HG03159 (cell line): ENCODE measurements around the gene IFIH1.

ENCODE experiments used
- ATAC-seq: cut with Tn5 transposase; IDR thresholded peaks from one replicate; pipeline ENCODE4 v1.9.1; 2021; ENCODE audit warnings: mild to moderate bottlenecking, moderate library complexity; ENCODE audit not compliant: unreplicated experiment

The IFIH1 gene

GRCh38 chr2:162318328-162319180 lies at the start of gene IFIH1:
Gene IFIH1, minus strand, starts transcription at chr2:162318684. Its CDS starts 377 bp downstream, at chr2:162318307.
- peak; percentile 82 for ATAC-seq

GRCh38 chr2:162365392-162365791 lies 46.9 kb upstream of the IFIH1 start:
- no peak for ATAC-seq

GRCh38 chr2:162344617-162344950 lies 26.1 kb upstream of the IFIH1 start:
- ATAC-seq = no peak

- peak; percentile 99 for ATAC-seq
Measured at GRCh38 chr2:162343824-162344616, 25.5 kb upstream of the IFIH1 start, which contains the start of gene GCA. Gene GCA, plus strand, starts transcription at chr2:162344132. Its CDS starts 117 bp downstream, at chr2:162344249.

GRCh38 chr2:162343492-162343823 lies 25.0 kb upstream of the IFIH1 start:
- no peak for ATAC-seq

GRCh38 chr2:162342841-162343240 lies 24.4 kb upstream of the IFIH1 start:
- no peak for ATAC-seq

GRCh38 chr2:162342321-162342720 lies 23.8 kb upstream of the IFIH1 start:
- ATAC-seq = no peak

GRCh38 chr2:162340822-162341221 lies 22.3 kb upstream of the IFIH1 start:
- no peak for ATAC-seq

GRCh38 chr2:162337868-162338267 lies 19.4 kb upstream of the IFIH1 start:
- ATAC-seq = no peak

GRCh38 chr2:162333968-162334367 lies 15.5 kb upstream of the IFIH1 start:
- ATAC-seq = no peak

- no peak for ATAC-seq
Measured at GRCh38 chr2:162330881-162331280, 12.4 kb upstream of the IFIH1 start.

- ATAC-seq = peak; percentile 83
Measured at GRCh38 chr2:162328424-162329157, 10.1 kb upstream of the IFIH1 start.

GRCh38 chr2:162327806-162328205 lies 9.3 kb upstream of the IFIH1 start:
- ATAC-seq = no peak

- ATAC-seq = no peak
Measured at GRCh38 chr2:162327134-162327769, 8.8 kb upstream of the IFIH1 start.

GRCh38 chr2:162324953-162325352 lies 6.5 kb upstream of the IFIH1 start:
- ATAC-seq = no peak

- no peak for ATAC-seq
Measured at GRCh38 chr2:162320864-162321517, 2.5 kb upstream of the IFIH1 start.

GRCh38 chr2:162317861-162318327 lies 590 bp downstream of the IFIH1 start:
- peak; percentile 10 for ATAC-seq

GRCh38 chr2:162317058-162317742 lies 1.3 kb downstream of the IFIH1 start:
- no peak for ATAC-seq

- ATAC-seq = no peak
Measured at GRCh38 chr2:162316590-162316989, 1.9 kb downstream of the IFIH1 start.

GRCh38 chr2:162315938-162316337 lies 2.5 kb downstream of the IFIH1 start:
- no peak for ATAC-seq
